Endodermal cell (in vitro differentiated cells): ENCODE measurements around the gene NPAS1. TPM values are rescaled to one million over a fixed set of nuclear protein-coding genes. Genes with fewer than 3 reads are reported as not detected.
A peak's percentile ranks its signal among the peaks of the same experiment; 100 is the strongest.

Source experiments
- DNase-seq: peaks from one replicate; pipeline ENCODE4 v3.0.0-alpha.2; 2017
- H3K27ac ChIP-seq: 2 replicates; pipeline ENCODE4 v1.5.1; 2013; ENCODE audit warnings: mild to moderate bottlenecking, low read depth, low read length, moderate library complexity
- H3K27me3 ChIP-seq: 2 replicates; pipeline ENCODE4 v1.6.1; 2013; ENCODE audit warnings: mild to moderate bottlenecking, low read length, moderate library complexity; ENCODE audit not compliant: insufficient read depth, control insufficient read depth, poor library complexity, severe bottlenecking
- H3K36me3 ChIP-seq: 2 replicates; pipeline ENCODE4 v1.7.0; 2013; ENCODE audit warnings: mild to moderate bottlenecking, low read length, moderate library complexity; ENCODE audit not compliant: control insufficient read depth, insufficient read depth
- H3K4me1 ChIP-seq: one replicate; pipeline ENCODE4 v1.7.0; 2013; ENCODE audit warnings: low read length; ENCODE audit not compliant: control insufficient read depth, insufficient read depth
- H3K4me3 ChIP-seq: 2 replicates; pipeline ENCODE4 v1.5.1; 2013; ENCODE audit warnings: mild to moderate bottlenecking, low read length, moderate library complexity
- H3K9ac ChIP-seq: 2 replicates; pipeline ENCODE4 v1.6.1; 2013; ENCODE audit warnings: mild to moderate bottlenecking, low read length, moderate library complexity; ENCODE audit not compliant: poor library complexity, severe bottlenecking; ENCODE audit errors: extremely low read depth
- H3K9me3 ChIP-seq: 2 replicates; pipeline ENCODE4 v1.6.1; 2013; ENCODE audit warnings: mild to moderate bottlenecking, low read length, moderate library complexity; ENCODE audit not compliant: control insufficient read depth
- H3K27ac Mint-ChIP-seq: 2 replicates; pipeline ENCODE4 v1.8.0; 2020; ENCODE audit warnings: mixed read lengths
- H3K27me3 Mint-ChIP-seq: 2 replicates; pipeline ENCODE4 v1.8.0; 2021; ENCODE audit warnings: mild to moderate bottlenecking, mixed read lengths; ENCODE audit not compliant: insufficient read depth
- H3K36me3 Mint-ChIP-seq: 2 replicates; pipeline ENCODE4 v1.8.0; 2020; ENCODE audit warnings: low read depth, mixed read lengths
- H3K4me1 Mint-ChIP-seq: 2 replicates; pipeline ENCODE4 v1.8.0; 2020; ENCODE audit warnings: mixed read lengths
- H3K4me3 Mint-ChIP-seq: 2 replicates; pipeline ENCODE4 v1.8.0; 2020; ENCODE audit warnings: mild to moderate bottlenecking, moderate library complexity, mixed read lengths
- H3K9me3 Mint-ChIP-seq: 2 replicates; pipeline ENCODE4 v1.8.0; 2020; ENCODE audit warnings: mild to moderate bottlenecking, mixed read lengths
- WGBS, 2 experiments: methylation state at CpG; one replicate each; pipeline versions ENCODE4 v1.1.5 to v1.1.7; 2013; ENCODE audit warnings: missing lambda C conversion rate in 2 of 2, mixed read lengths in 1 of 2; ENCODE audit not compliant: insufficient coverage in 1 of 2, insufficient read length in 1 of 2; 5-methylcytosine and 5-hydroxymethylcytosine counted together
- total RNA-seq, 2 donors: library from RNA; stranded (reverse); fragmentation: NEBNext Ultra II Directional in 1 of 2; extraction: Animal tissue kit (Norgen Biotek cat#: 25700) in 1 of 2; gene quantifications; 2 replicates in 1 of 2; 3 replicates in 1 of 2; pipeline ENCODE4 v1.2.1, GENCODE V29; 2021
- TF ChIP-seq, protein P1 (sequence below): fragments of 200-600 bp; sonication (generic); conservative IDR thresholded peaks from 2 replicates; pipeline ENCODE4 v1.5.0; 2021; ENCODE audit warnings: antibody characterized with exemption, mild to moderate bottlenecking

The NPAS1 gene
- total RNA-seq, 2 donors from 2014 or later = 6.9 to 8.7 TPM

GRCh38 chr19:47066376-47067214, 47.0 kb downstream of the NPAS1 start:
- Mint-ChIP-seq H3K9me3 (peaks cover 2% of the 10 kb centered on the region), H3K27ac (no peak overlapping the region), H3K4me3 (no peak overlapping the region), H3K27me3 (no peaks in the 10 kb centered on the region), H3K36me3 (peaks cover 27% of the 10 kb centered on the region), H3K4me1 (peaks cover 7% of the 10 kb centered on the region)
- Histone ChIP-seq H3K36me3 (peaks cover 30% of the 10 kb centered on the region), H3K27ac (no peak overlapping the region), H3K27me3 (no peaks in the 10 kb centered on the region), H3K9ac (no peak overlapping the region), H3K4me3 (no peak overlapping the region), H3K9me3 (no peaks in the 10 kb centered on the region), H3K4me1 (no peaks in the 10 kb centered on the region)
- DNase-seq = peak; percentile 40
- WGBS, 2 experiments = 95 to 97% methylated on average over 39 to 61 of the region's 61 CpGs
- TF ChIP-seq, protein P1, sequence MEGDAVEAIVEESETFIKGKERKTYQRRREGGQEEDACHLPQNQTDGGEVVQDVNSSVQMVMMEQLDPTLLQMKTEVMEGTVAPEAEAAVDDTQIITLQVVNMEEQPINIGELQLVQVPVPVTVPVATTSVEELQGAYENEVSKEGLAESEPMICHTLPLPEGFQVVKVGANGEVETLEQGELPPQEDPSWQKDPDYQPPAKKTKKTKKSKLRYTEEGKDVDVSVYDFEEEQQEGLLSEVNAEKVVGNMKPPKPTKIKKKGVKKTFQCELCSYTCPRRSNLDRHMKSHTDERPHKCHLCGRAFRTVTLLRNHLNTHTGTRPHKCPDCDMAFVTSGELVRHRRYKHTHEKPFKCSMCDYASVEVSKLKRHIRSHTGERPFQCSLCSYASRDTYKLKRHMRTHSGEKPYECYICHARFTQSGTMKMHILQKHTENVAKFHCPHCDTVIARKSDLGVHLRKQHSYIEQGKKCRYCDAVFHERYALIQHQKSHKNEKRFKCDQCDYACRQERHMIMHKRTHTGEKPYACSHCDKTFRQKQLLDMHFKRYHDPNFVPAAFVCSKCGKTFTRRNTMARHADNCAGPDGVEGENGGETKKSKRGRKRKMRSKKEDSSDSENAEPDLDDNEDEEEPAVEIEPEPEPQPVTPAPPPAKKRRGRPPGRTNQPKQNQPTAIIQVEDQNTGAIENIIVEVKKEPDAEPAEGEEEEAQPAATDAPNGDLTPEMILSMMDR = no peak

DNA sequence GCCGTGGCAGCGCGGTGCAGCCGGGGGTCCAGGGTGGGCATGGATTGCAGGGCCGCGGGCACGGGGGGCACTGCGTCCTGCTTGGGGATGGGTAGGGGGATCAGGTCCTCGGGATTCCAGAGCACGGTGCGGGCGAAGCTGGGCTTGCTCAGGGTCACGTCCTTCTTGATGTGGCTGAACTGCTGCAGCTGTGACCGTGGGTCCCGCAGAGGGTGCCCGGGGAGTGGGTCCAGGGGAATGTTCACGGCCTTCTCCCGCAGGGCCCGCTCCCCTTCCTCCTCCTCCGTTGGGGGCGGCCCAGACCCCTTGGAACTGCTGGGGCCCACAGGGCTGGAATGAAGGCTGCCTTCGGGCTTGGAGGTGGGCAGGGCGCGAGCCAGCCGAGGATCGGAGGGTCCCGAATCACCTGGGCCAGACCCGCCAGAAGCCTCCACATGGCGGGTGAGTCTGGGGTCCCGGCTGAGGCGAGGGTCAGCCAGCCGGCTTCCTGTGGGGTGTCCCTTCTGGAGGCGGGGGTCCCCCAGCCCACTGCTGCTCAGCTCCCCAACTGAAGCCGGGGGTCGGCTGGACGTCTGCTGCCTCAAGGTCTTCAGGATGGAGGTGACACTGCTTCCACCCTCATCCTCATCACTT, 47.7 kb downstream of the NPAS1 start:
- TF ChIP-seq, protein P1 = no peak
- Histone ChIP-seq H3K9me3 (no peaks in the 10 kb centered on the region), H3K27me3 (no peaks in the 10 kb centered on the region), H3K9ac (no peak overlapping the region), H3K36me3 (peaks cover 35% of the 10 kb centered on the region), H3K4me1 (no peaks in the 10 kb centered on the region), H3K27ac (no peak overlapping the region), H3K4me3 (no peak overlapping the region)
- H3K36me3 Mint-ChIP-seq = peaks cover 32% of the 10 kb centered on the region
- H3K4me3 Mint-ChIP-seq = no peak overlapping the region
- H3K27me3 Mint-ChIP-seq = no peaks in the 10 kb centered on the region
- H3K9me3 Mint-ChIP-seq = no peaks in the 10 kb centered on the region
- WGBS, 2 experiments = 95% methylated on average over 14 to 36 of the region's 36 CpGs
- peaks cover 7% of the 10 kb centered on the region for H3K4me1 Mint-ChIP-seq
- peak; percentile 45 for DNase-seq
- H3K27ac Mint-ChIP-seq = no peak overlapping the region

DNA sequence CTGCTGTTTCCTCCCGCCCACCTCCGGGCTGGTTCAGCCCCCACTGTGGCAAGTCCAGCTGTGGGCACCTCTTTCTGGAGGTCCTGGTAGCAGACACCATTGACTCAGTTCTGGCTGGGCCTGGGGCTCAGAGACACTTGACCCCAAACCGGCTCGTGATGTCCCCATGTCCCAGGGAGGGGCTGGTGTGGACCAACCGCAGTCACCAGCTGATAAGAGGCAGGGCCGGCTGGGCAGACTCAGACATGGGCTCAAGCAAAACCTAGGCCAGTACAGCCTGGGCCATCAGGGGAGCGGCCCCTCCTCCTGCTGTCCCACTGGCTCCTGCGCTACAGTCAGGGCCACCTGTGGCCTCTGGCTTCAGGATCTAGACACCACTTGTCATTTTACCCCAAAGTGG, 48.6 kb downstream of the NPAS1 start:
- WGBS, 2 experiments = 93 to 98% methylated on average over 6 to 8 of the region's 8 CpGs
- peaks cover 40% of the 10 kb centered on the region for H3K36me3 ChIP-seq

More for the DNA sequence above, 48.6 kb downstream of the NPAS1 start:
- Mint-ChIP-seq H3K27me3 (no peaks in the 10 kb centered on the region), H3K27ac (no peak overlapping the region), H3K4me1 (peaks cover 7% of the 10 kb centered on the region), H3K4me3 (no peak overlapping the region), H3K36me3 (peaks cover 36% of the 10 kb centered on the region), H3K9me3 (no peaks in the 10 kb centered on the region)
- no peaks in the 10 kb centered on the region for H3K9me3 ChIP-seq
- H3K4me1 ChIP-seq = no peaks in the 10 kb centered on the region
- TF ChIP-seq, protein P1 = no peak
- H3K9ac ChIP-seq = no peak overlapping the region
- H3K4me3 ChIP-seq = no peak overlapping the region
- no peak overlapping the region for H3K27ac ChIP-seq
- H3K27me3 ChIP-seq = no peaks in the 10 kb centered on the region
- peak; percentile 41 for DNase-seq
